HepG2 (cell line): ENCODE results near the gene WDR83.

Experiments
- ATF3 ChIP-seq: sonication (generic); formaldehyde crosslinking; IDR thresholded peaks from 2 replicates; pipeline ENCODE4 v1.4.0; 2020; ENCODE audit warnings: missing genetic modification reagents
- ELF4 ChIP-seq: sonication (generic); formaldehyde crosslinking; IDR thresholded peaks from 2 replicates; pipeline ENCODE4 v1.5.0; 2020; ENCODE audit warnings: missing genetic modification reagents, mild to moderate bottlenecking, moderate library complexity, borderline replicate concordance
- REL ChIP-seq: sonication (generic); formaldehyde crosslinking; conservative IDR thresholded peaks from 2 replicates; pipeline ENCODE4 v1.8.0; 2022; ENCODE audit warnings: mild to moderate bottlenecking, missing genetic modification reagents, moderate library complexity
- ZNF792 ChIP-seq: IDR thresholded peaks from 2 replicates; pipeline ENCODE4 v1.6.1; 2016
- TF ChIP-seq, protein P1 (sequence below): sonication (generic); formaldehyde crosslinking; IDR thresholded peaks from 2 replicates; pipeline ENCODE4 v1.4.0; 2020; ENCODE audit warnings: missing genetic modification reagents, mild to moderate bottlenecking, borderline replicate concordance

- no peak for TF ChIP-seq ZNF792 (CRISPR knock-in tag)
- TF ChIP-seq REL (CRISPR knock-in tag), result no peak
- TF ChIP-seq ELF4 (CRISPR knock-in tag), result no peak
- TF ChIP-seq, protein P1, sequence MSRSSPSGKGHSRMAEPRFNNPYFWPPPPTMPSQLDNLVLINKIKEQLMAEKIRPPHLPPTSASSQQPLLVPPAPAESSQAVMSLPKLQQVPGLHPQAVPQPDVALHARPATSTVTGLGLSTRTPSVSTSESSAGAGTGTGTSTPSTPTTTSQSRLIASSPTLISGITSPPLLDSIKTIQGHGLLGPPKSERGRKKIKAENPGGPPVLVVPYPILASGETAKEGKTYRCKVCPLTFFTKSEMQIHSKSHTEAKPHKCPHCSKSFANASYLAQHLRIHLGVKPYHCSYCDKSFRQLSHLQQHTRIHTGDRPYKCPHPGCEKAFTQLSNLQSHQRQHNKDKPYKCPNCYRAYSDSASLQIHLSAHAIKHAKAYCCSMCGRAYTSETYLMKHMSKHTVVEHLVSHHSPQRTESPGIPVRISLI, result no peak
- no peak for TF ChIP-seq ATF3 (CRISPR knock-in tag)
Measured at GRCh38 chr19:12636631-12637030, 30.0 kb upstream of the WDR83 start.
